H1 (cell line): ENCODE measurements around the gene PXN. TPM values are rescaled to one million over a fixed set of nuclear protein-coding genes. Genes with fewer than 3 reads are reported as not detected.

Source experiments
- CTCF ChIA-PET: fragments of 300-600 bp; sonication (Branson Sonifier 250); formaldehyde crosslinking; loops from one replicate; lab custom pipeline; 2021; ENCODE audit not compliant: partially characterized antibody; lab: Charles Lee
- POLR2A ChIA-PET: fragments of 300-600 bp; sonication (Branson Sonifier 250); formaldehyde crosslinking; loops from one replicate; lab custom pipeline; 2021; ENCODE audit warnings: inconsistent platforms; ENCODE audit not compliant: partially characterized antibody; lab: Charles Lee
- DNase-seq, 2 experiments: peaks; one replicate each; pipeline versions ENCODE4 v3.0.0 to v3.0.0-alpha.2; 2010 to 2022; ENCODE audit warnings: low spot score in 2 of 2, low read depth in 1 of 2, mixed read lengths in 1 of 2
- FAIRE-seq: peaks from 2 replicates; lab custom pipeline; 2011; peaks lifted over from hg19 to GRCh38; lab: Jason Lieb, UNC
- H2AFZ ChIP-seq: 2 replicates; pipeline ENCODE4 v1.8.1; 2012; ENCODE audit warnings: low read length, inconsistent platforms
- H2AK5ac ChIP-seq: 2 replicates; pipeline ENCODE4 v1.6.1; 2013; ENCODE audit warnings: low read depth, low read length
- H2BK120ac ChIP-seq: replicated peaks from 2 replicates; pipeline ENCODE3; 2013; ENCODE audit warnings: low read depth, low read length, inconsistent platforms
- H2BK12ac ChIP-seq: 2 replicates; pipeline ENCODE4 v1.6.1; 2013; ENCODE audit warnings: low read depth, low read length
- H2BK15ac ChIP-seq: 2 replicates; pipeline ENCODE4 v1.6.1; 2013; ENCODE audit warnings: low read length
- H2BK20ac ChIP-seq: 2 replicates; pipeline ENCODE4 v1.6.1; 2013; ENCODE audit warnings: low read length
- H2BK5ac ChIP-seq: 2 replicates; pipeline ENCODE4 v1.6.1; 2013; ENCODE audit warnings: low read depth, low read length
- H3K14ac ChIP-seq: 2 replicates; pipeline ENCODE4 v1.6.1; 2013; ENCODE audit warnings: inconsistent platforms; ENCODE audit not compliant: insufficient read length
- H3K18ac ChIP-seq: 2 replicates; pipeline ENCODE4 v1.6.1; 2013; ENCODE audit warnings: low read length; ENCODE audit errors: extremely low read depth
- H3K23ac ChIP-seq: 2 replicates; pipeline ENCODE4 v1.6.1; 2013; ENCODE audit warnings: inconsistent platforms; ENCODE audit not compliant: insufficient read length
- H3K23me2 ChIP-seq: 2 replicates; pipeline ENCODE4 v1.6.1; 2013; ENCODE audit warnings: low read depth, low read length
- H3K27ac ChIP-seq: 2 replicates; pipeline ENCODE4 v1.6.1; 2011; ENCODE audit warnings: low read depth, low read length, inconsistent platforms
- H3K27me3 ChIP-seq, 4 experiments: replicated peaks in 1 of 4; 1 replicate in 1 of 4; 2 replicates in 3 of 4; pipeline versions ENCODE4 v1.6.1 to v1.8.1; 2011 to 2013; ENCODE audit warnings: low read length in 3 of 4, mild to moderate bottlenecking in 3 of 4, inconsistent platforms in 2 of 4, mixed read lengths in 2 of 4, moderate library complexity in 1 of 4; ENCODE audit not compliant: control insufficient read depth in 3 of 4, insufficient read depth in 3 of 4; ENCODE audit errors: extremely low read depth in 1 of 4
- H3K36me3 ChIP-seq, 4 experiments: 2 replicates each; pipeline versions ENCODE4 v1.6.1 to v1.8.1; 2011 to 2013; ENCODE audit warnings: mild to moderate bottlenecking in 4 of 4, low read length in 3 of 4, moderate library complexity in 2 of 4, control low read depth in 1 of 4, inconsistent platforms in 1 of 4; ENCODE audit not compliant: insufficient read depth in 4 of 4, control insufficient read depth in 2 of 4
- H3K4ac ChIP-seq: replicated peaks from 2 replicates; pipeline ENCODE3; 2013; ENCODE audit warnings: low read length, low read depth, mixed read lengths, inconsistent platforms; ENCODE audit not compliant: insufficient read length
- H3K4me1 ChIP-seq, 4 experiments: replicated peaks in 1 of 4; 1 replicate in 1 of 4; 2 replicates in 3 of 4; pipeline versions ENCODE4 v1.6.1 to v1.8.1; 2011 to 2013; ENCODE audit warnings: low read length in 3 of 4, inconsistent platforms in 2 of 4, mixed read lengths in 1 of 4; ENCODE audit not compliant: insufficient read depth in 4 of 4, control insufficient read depth in 3 of 4
- H3K4me2 ChIP-seq, 2 experiments: 2 replicates each; pipeline versions ENCODE4 v1.6.1 to v1.8.1; 2011 to 2013; ENCODE audit warnings: low read depth in 2 of 2, low read length in 2 of 2, control low read depth in 1 of 2, inconsistent platforms in 1 of 2, mild to moderate bottlenecking in 1 of 2; ENCODE audit not compliant: insufficient read depth in 1 of 2
- H3K4me3 ChIP-seq, 4 experiments: fragments of 200-600, 300-600 bp in 1 of 4; sonication (generic), shearing (Covaris generic), sonication (Bioruptor Twin) in 1 of 4; 2 replicates each; pipeline versions ENCODE4 v1.5.1 to v1.8.1; 2011 to 2016; ENCODE audit warnings: low read length in 4 of 4, low read depth in 3 of 4, control low read depth in 2 of 4, inconsistent platforms in 2 of 4, mild to moderate bottlenecking in 2 of 4, mixed read lengths in 1 of 4, moderate library complexity in 1 of 4; ENCODE audit not compliant: insufficient read depth in 2 of 4; ENCODE audit errors: extremely low read depth in 1 of 4
- H3K56ac ChIP-seq: replicated peaks from 2 replicates; pipeline ENCODE3; 2013; ENCODE audit warnings: low read depth, mild to moderate bottlenecking, mixed read lengths, low read length, inconsistent platforms; ENCODE audit not compliant: insufficient read length
- H3K79me1 ChIP-seq: 2 replicates; pipeline ENCODE4 v1.6.1; 2013; ENCODE audit warnings: low read depth, low read length, control low read depth
- H3K79me2 ChIP-seq, 2 experiments: 2 replicates each; pipeline versions ENCODE4 v1.6.1 to v1.8.1; 2012 to 2013; ENCODE audit warnings: low read length in 2 of 2, mild to moderate bottlenecking in 2 of 2, inconsistent platforms in 1 of 2; ENCODE audit not compliant: insufficient read depth in 2 of 2, control insufficient read depth in 1 of 2
- H3K9ac ChIP-seq, 4 experiments: replicated peaks in 1 of 4; 1 replicate in 1 of 4; 2 replicates in 3 of 4; pipeline versions ENCODE4 v1.6.1 to v1.8.1; 2011 to 2013; ENCODE audit warnings: low read depth in 3 of 4, low read length in 3 of 4, control low read depth in 2 of 4, mild to moderate bottlenecking in 2 of 4, moderate library complexity in 2 of 4, inconsistent platforms in 1 of 4; ENCODE audit errors: extremely low read depth in 1 of 4
- H3K9me3 ChIP-seq, 2 experiments: 2 replicates each; pipeline versions ENCODE4 v1.6.1 to v1.8.1; 2012 to 2013; ENCODE audit warnings: mild to moderate bottlenecking in 2 of 2, moderate library complexity in 2 of 2, control low read depth in 1 of 2, inconsistent platforms in 1 of 2, low read depth in 1 of 2, low read length in 1 of 2, mixed read lengths in 1 of 2; ENCODE audit not compliant: insufficient read depth in 2 of 2
- H4K20me1 ChIP-seq, 2 experiments: replicated peaks in 1 of 2; 2 replicates each; pipeline versions ENCODE3 to v1.8.1; 2011 to 2013; ENCODE audit warnings: inconsistent platforms in 2 of 2, low read length in 2 of 2, mild to moderate bottlenecking in 1 of 2; ENCODE audit not compliant: insufficient read depth in 2 of 2, control insufficient read depth in 1 of 2
- H4K5ac ChIP-seq: 2 replicates; pipeline ENCODE4 v1.6.1; 2013; ENCODE audit warnings: low read length, low read depth, mixed read lengths, inconsistent platforms; ENCODE audit not compliant: insufficient read length
- H4K8ac ChIP-seq: 2 replicates; pipeline ENCODE4 v1.8.0; 2013; ENCODE audit warnings: mild to moderate bottlenecking, moderate library complexity, low read length, inconsistent platforms; ENCODE audit not compliant: insufficient read depth; ENCODE audit errors: extremely low read depth
- H4K91ac ChIP-seq: replicated peaks from 2 replicates; pipeline ENCODE3; 2013; ENCODE audit warnings: low read length, mixed read lengths, inconsistent platforms; ENCODE audit not compliant: insufficient read length
- ASH2L ChIP-seq: fragments of 200-600, 300-600 bp; sonication (generic); IDR thresholded peaks from one replicate; pipeline ENCODE4 v1.7.1; 2017; ENCODE audit warnings: low read length
- BCL11A ChIP-seq, 2 experiments: IDR thresholded peaks; one replicate each; pipeline ENCODE4 v1.6.1; 2011; ENCODE audit warnings: low read depth in 2 of 2, low read length in 2 of 2, mild to moderate bottlenecking in 2 of 2
- CBX5 ChIP-seq: fragments of 300-800, 300-1000 bp; sonication (generic); IDR thresholded peaks from 2 replicates; pipeline ENCODE4 v1.7.1; 2016; ENCODE audit warnings: antibody characterized with exemption, low read length, low read depth
- CREB1 ChIP-seq: IDR thresholded peaks from 2 replicates; pipeline ENCODE4 v1.6.1; 2012; ENCODE audit warnings: inconsistent platforms
- EP300 ChIP-seq, 2 experiments: IDR thresholded peaks; 1 replicate in 1 of 2; 2 replicates in 1 of 2; pipeline ENCODE4 v1.6.1; 2011 to 2012; ENCODE audit warnings: low read depth in 2 of 2, low read length in 2 of 2, mild to moderate bottlenecking in 2 of 2, borderline replicate concordance in 1 of 2, inconsistent platforms in 1 of 2, moderate library complexity in 1 of 2
- GABPA ChIP-seq: IDR thresholded peaks from 2 replicates; pipeline ENCODE4 v1.6.1; 2011; ENCODE audit warnings: mild to moderate bottlenecking, low read length, moderate library complexity, borderline replicate concordance; ENCODE audit not compliant: insufficient read depth
- HDAC2 ChIP-seq, 2 experiments: fragments of 300-600 bp in 1 of 2; sonication (generic) in 1 of 2; IDR thresholded peaks; 2 replicates each; pipeline ENCODE4 v1.6.1; 2011 to 2012; ENCODE audit warnings: low read depth in 2 of 2, low read length in 2 of 2, mild to moderate bottlenecking in 2 of 2, moderate library complexity in 2 of 2, borderline replicate concordance in 1 of 2, inconsistent platforms in 1 of 2
- JUN ChIP-seq: IDR thresholded peaks from 2 replicates; pipeline ENCODE4 v1.6.1; 2011; ENCODE audit warnings: low read depth, mild to moderate bottlenecking, improper control_type of control experiment, low read length
- KDM4A ChIP-seq: IDR thresholded peaks from one replicate; pipeline ENCODE4 v1.7.1; 2012; ENCODE audit warnings: low read depth, mild to moderate bottlenecking, moderate library complexity, low read length, inconsistent platforms; ENCODE audit not compliant: severe bottlenecking
- POLR2AphosphoS5 ChIP-seq: IDR thresholded peaks from 2 replicates; pipeline ENCODE4 v1.6.1; 2011; ENCODE audit warnings: low read depth, low read length
- TEAD4 ChIP-seq: IDR thresholded peaks from 2 replicates; pipeline ENCODE4 v1.6.1; 2012; ENCODE audit warnings: low read depth, low read length, inconsistent platforms, mixed read lengths
- USF2 ChIP-seq: IDR thresholded peaks from 2 replicates; pipeline ENCODE4 v1.6.1; 2011; ENCODE audit warnings: low read length, improper control_type of control experiment
- WGBS, 2 experiments: shearing (Covaris generic) in 1 of 2; methylation state at CpG; one replicate each; pipeline versions ENCODE4 v1.1.6 to v1.1.7; 2013 to 2015; ENCODE audit warnings: low lambda C conversion rate in 2 of 2, mixed read lengths in 2 of 2, inconsistent platforms in 1 of 2, low coverage in 1 of 2, missing lambda C conversion rate in 1 of 2; ENCODE audit not compliant: insufficient replicate concordance in 2 of 2, insufficient coverage in 1 of 2, insufficient read length in 1 of 2; ENCODE audit errors: extremely low coverage in 1 of 2, missing lambda C conversion rate in 1 of 2; 5-methylcytosine and 5-hydroxymethylcytosine counted together
- polyA plus RNA-seq, 7 experiments: library from polyadenylated mRNA; depleted of rRNA in 3 of 7; stranded (reverse) in 5 of 7; unstranded in 2 of 7; fragments of >200 nt in 5 of 7; fragments of 200-250 nt in 2 of 7; gene quantifications; 1 replicate in 5 of 7; 2 replicates in 1 of 7; 4 replicates in 1 of 7; pipeline versions ENCODE4 v1.2.1 to v1.2.3, GENCODE V29; 2011 to 2013; ENCODE audit warnings: missing spikeins in 2 of 7, mixed read lengths in 2 of 7
- total RNA-seq: library from RNA; stranded (reverse); fragmentation: NEBNext Ultra II Directional; extraction: Animal tissue kit (Norgen Biotek cat#: 25700); gene quantifications from 2 replicates; pipeline ENCODE4 v1.2.1, GENCODE V29; 2021

PXN gene
- total and polyA plus RNA-seq, 2 of the 8 experiments (the other 6 are each of a cell fraction or from before 2014, with no cell fraction given), result 51.0 to 105 TPM

DNA sequence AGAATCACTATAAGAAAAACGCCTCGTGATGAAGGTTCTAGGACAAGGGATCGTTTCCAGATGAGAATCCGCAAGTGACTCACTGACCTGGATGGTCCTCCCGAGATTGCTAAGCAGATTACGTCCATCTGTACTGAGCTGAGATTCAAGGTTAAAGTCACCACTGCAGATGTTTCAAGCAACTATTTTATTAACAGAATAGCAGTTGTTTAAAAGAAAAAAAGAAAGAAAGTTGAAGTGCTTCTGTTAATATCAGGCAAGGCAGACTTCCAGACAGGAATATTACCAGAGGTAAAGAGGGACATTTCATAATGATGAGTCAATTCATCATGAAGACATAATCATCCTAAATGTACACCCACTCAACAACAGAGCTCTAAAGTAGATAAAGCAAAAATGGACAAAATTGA lies 17.9 kb downstream of the PXN start:
- DNase-seq, result no peak
- peaks cover 3 to 11% (median 6%) of the 10 kb centered on the region in 4 experiments; a peak in 6 of 7 replicates for H3K4me1 ChIP-seq
- H4K8ac ChIP-seq, result no peak overlapping the region
- no peak overlapping the region for H2AK5ac ChIP-seq
- no peak overlapping the region for H3K23ac ChIP-seq
- no peak for FAIRE-seq
- no peak overlapping the region for H3K18ac ChIP-seq
- no peak overlapping the region for H4K5ac ChIP-seq
- no peak overlapping the region for H2BK15ac ChIP-seq
- no peak overlapping the region for H2BK12ac ChIP-seq
- no peak overlapping the region for H3K9ac ChIP-seq
- peaks cover 16 to 38% of the 10 kb centered on the region in 2 experiments for H4K20me1 ChIP-seq
- no peak overlapping the region for H3K4me3 ChIP-seq
- H3K79me1 ChIP-seq, result peaks cover 23% of the 10 kb centered on the region
- H2BK5ac ChIP-seq, result no peak overlapping the region
- no peaks in the 10 kb centered on the region for H3K27me3 ChIP-seq
- H3K4ac ChIP-seq, result no peak overlapping the region
- ChIA-PET POLR2A (interaction anchor here (67.0 to 88.3 kb wide), 2 partner anchors 19 to 20 kb away, joined by 4270 read pairs; partner anchors contain the start of genes GCN1, PXN, RNU4-1 and RNU4-2), CTCF (interaction anchor here (1.0 to 34.8 kb wide), 4 partner anchors 3 to 120 kb away, joined by 3 to 930 read pairs (median 741); partner anchors contain the start of gene PXN)
- no peak overlapping the region for H3K4me2 ChIP-seq
- no peak overlapping the region for H3K27ac ChIP-seq
- no peak overlapping the region for H3K14ac ChIP-seq
- no peak overlapping the region for H2BK20ac ChIP-seq
- no peaks in the 10 kb centered on the region for H3K9me3 ChIP-seq
- 93% methylated on average over 6 of the region's 6 CpGs; no CpG with 5 or more reads in 1 of the 2 experiments for WGBS, 2 experiments
- peaks cover 0 to 75% of the 10 kb centered on the region in 2 experiments; a peak in 3 of 4 replicates for H3K79me2 ChIP-seq
- H2AFZ ChIP-seq, result no peak overlapping the region
- no peak overlapping the region for H2BK120ac ChIP-seq
- H3K36me3 ChIP-seq, result no peaks in the 10 kb centered on the region; a peak in 1 of 8 replicates
- no peak overlapping the region for H4K91ac ChIP-seq
- H3K23me2 ChIP-seq, result no peaks in the 10 kb centered on the region
- no peak overlapping the region for H3K56ac ChIP-seq
- TF ChIP-seq KDM4A, result no peak
- no peak for TF ChIP-seq CREB1
- TF ChIP-seq CBX5, result no peak
- no peak for TF ChIP-seq EP300 (IDR thresholded peaks at IDR 0.05; ENCODE audit: borderline replicate concordance in 1 of 2, low read depth in 2 of 2, low read length in 2 of 2)
- no peak for TF ChIP-seq BCL11A (IDR thresholded peaks at IDR 0.05; ENCODE audit: low read depth in 2 of 2, low read length in 2 of 2)
- no peak for TF ChIP-seq HDAC2 (IDR thresholded peaks at IDR 0.05; ENCODE audit: borderline replicate concordance in 1 of 2, low read depth in 2 of 2, low read length in 2 of 2)
- TF ChIP-seq ASH2L, result no peak
- TF ChIP-seq USF2, result no peak
- TF ChIP-seq TEAD4, result no peak
- no peak for TF ChIP-seq GABPA
- no peak for TF ChIP-seq JUN
- TF ChIP-seq POLR2AphosphoS5, result no peak
